NB4 (cell line): ENCODE results near the gene NKD1.

Source experiments
- DNase-seq: peaks from one replicate; pipeline ENCODE4 v3.0.0; 2010; ENCODE audit warnings: low read depth
- H3K4me3 ChIP-seq: one replicate; pipeline ENCODE4 v1.5.1; 2011; ENCODE audit warnings: mild to moderate bottlenecking, low read depth, low read length, moderate library complexity
- MYC ChIP-seq: IDR thresholded peaks from 2 replicates; pipeline ENCODE4 v1.6.1; 2011; ENCODE audit warnings: low read depth, low read length
- POLR2A ChIP-seq: IDR thresholded peaks from 2 replicates; pipeline ENCODE4 v1.6.1; 2011; ENCODE audit warnings: mild to moderate bottlenecking; ENCODE audit not compliant: insufficient read length; ENCODE audit errors: extremely low read depth
- TF ChIP-seq, protein P1 (sequence below): IDR thresholded peaks from one replicate; pipeline ENCODE4 v1.5.1; 2012; ENCODE audit warnings: low read depth, low read length
- TF ChIP-seq, protein P2 (sequence below): IDR thresholded peaks from 2 replicates; pipeline ENCODE4 v1.6.1; 2011; ENCODE audit warnings: low read depth, low read length

The NKD1 gene

DNA sequence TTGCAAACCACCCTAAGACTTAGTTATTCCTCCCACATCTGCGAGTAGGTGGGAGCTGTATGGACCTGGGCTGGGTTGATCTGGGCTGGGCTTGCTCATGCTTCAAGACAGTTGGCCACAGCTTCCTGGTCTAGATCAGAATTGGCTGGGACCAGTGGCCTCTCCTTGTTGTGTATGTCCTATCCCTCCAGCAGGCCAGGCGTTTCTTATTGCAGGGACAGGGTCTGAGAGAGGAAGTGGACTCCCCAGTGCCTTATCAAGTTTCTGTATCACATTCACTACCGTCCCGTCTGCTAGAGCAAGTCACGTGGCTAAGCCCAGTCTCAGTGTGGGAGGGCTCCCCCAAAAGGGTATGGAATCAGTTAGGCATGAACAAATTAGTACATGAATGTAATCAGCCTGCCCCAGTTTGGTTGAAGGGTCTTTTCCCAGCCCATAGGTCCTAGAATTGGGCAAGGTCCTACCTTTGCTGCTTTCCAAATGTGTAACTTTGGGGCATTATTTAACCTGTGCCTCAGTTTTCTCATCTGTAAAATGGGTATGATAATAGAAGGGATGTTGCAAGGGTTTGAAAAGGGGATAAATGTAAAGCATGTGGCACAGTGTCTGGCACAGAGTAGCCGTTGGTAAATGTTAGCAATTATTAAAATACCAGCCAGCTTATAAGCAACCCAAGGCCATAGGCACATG, 36.0 kb downstream of the NKD1 start:
- peak; percentile 98 for DNase-seq
- TF ChIP-seq, protein P1, sequence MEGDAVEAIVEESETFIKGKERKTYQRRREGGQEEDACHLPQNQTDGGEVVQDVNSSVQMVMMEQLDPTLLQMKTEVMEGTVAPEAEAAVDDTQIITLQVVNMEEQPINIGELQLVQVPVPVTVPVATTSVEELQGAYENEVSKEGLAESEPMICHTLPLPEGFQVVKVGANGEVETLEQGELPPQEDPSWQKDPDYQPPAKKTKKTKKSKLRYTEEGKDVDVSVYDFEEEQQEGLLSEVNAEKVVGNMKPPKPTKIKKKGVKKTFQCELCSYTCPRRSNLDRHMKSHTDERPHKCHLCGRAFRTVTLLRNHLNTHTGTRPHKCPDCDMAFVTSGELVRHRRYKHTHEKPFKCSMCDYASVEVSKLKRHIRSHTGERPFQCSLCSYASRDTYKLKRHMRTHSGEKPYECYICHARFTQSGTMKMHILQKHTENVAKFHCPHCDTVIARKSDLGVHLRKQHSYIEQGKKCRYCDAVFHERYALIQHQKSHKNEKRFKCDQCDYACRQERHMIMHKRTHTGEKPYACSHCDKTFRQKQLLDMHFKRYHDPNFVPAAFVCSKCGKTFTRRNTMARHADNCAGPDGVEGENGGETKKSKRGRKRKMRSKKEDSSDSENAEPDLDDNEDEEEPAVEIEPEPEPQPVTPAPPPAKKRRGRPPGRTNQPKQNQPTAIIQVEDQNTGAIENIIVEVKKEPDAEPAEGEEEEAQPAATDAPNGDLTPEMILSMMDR = no peak
- TF ChIP-seq POLR2A = no peak
- TF ChIP-seq MYC = peak; percentile 73
- TF ChIP-seq, protein P2, sequence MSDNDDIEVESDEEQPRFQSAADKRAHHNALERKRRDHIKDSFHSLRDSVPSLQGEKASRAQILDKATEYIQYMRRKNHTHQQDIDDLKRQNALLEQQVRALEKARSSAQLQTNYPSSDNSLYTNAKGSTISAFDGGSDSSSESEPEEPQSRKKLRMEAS = peak; percentile 97
- no peak overlapping the region for H3K4me3 ChIP-seq

DNA sequence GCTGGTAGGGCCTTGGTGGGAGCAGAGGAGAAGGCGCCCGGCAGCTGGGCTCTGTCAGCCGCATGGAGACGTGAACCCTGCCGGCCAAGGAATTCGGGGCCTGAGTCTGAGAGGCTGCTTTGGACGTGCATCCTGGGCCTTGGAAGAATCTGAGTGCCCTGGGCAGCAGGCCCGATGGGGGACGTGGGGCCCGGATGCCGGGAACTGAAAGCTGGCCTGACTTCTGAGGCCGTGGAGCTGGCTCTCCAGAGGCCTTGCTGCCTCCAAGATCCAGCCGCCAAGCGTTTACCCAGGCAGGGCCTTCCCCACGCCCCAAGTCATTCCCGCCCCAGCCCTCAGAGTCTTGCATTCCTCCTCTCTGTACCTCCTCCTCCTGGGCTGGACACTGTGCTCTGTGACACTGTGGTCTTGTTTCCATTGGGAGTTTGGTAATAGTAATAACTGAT, 37.2 kb downstream of the NKD1 start:
- no peak for DNase-seq
- TF ChIP-seq, protein P1 = no peak
- TF ChIP-seq MYC = no peak
- TF ChIP-seq, protein P2 = no peak

DNA sequence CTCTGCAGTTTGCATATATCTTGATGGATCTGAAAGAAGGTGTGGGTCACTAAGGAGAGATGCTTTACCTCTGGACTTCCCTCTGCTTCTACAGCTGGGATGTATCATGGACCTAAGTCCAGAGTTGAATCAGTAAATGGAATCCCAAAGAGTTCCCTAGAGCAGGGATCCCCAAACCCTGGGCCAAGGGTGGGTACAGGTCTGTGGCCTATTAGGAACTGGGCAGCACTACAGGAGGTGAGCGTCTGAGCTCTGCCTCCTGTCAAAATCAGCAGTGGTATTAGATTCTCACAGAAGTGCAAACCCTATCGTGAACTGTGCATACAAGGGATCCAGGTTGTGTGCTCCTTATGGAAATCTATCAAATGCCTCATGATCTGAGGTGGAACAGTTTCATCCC, 39.3 kb downstream of the NKD1 start:
- no peak overlapping the region for H3K4me3 ChIP-seq
- TF ChIP-seq MYC (no peak), POLR2A (no peak)
- TF ChIP-seq, protein P1 = no peak
- TF ChIP-seq, protein P2 = no peak
- no peak for DNase-seq

More for the DNA sequence above, 37.2 kb downstream of the NKD1 start:
- H3K4me3 ChIP-seq = no peak overlapping the region

DNA sequence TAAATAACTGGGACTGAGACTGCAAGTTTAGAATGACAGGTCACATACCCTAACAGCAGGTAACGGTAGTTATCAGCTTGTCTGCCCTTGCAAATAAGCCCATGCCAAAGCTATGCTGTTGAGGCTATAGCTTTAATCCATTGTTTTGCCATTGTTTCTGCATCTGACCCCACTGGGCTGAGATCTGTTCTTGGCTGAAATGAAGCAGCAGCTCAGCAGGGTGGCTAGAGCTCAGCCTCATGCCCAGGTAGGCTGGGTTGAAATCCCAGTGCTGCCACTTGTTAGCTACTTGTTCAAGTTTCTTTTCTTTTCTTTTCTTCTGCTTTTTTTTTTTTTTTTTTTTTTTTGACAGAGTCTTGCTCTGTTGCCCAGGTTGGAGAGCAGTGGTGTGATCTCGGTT, 40.1 kb downstream of the NKD1 start:
- H3K4me3 ChIP-seq = no peak overlapping the region
- TF ChIP-seq, protein P2 = no peak
- TF ChIP-seq POLR2A (no peak), MYC (no peak)
- TF ChIP-seq, protein P1 = no peak
- no peak for DNase-seq

DNA sequence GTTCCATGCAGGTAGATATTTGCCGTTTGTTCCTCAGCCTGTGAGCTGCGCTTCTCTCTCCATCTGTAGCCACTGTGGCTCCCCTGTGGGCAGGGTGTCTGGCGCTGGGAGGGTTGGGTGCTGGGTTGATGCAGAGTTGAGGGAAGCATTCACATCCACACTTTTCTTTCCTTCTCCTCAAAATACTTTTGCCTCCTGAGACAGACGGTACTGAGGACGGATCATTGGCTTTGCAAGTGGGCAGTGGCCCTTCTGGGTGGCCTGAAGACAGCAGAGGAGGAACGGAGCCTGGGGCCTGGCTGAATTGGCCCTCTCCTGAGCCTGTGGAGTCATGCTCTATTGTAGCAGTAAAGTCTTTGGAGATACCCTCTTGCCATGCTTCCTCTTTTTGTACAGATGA, 43.0 kb downstream of the NKD1 start:
- TF ChIP-seq MYC (no peak), POLR2A (no peak)
- TF ChIP-seq, protein P1 = no peak
- TF ChIP-seq, protein P2 = no peak
- no peak for DNase-seq
- H3K4me3 ChIP-seq = no peak overlapping the region
